ENCODE results near the gene C20orf96.

DNA sequence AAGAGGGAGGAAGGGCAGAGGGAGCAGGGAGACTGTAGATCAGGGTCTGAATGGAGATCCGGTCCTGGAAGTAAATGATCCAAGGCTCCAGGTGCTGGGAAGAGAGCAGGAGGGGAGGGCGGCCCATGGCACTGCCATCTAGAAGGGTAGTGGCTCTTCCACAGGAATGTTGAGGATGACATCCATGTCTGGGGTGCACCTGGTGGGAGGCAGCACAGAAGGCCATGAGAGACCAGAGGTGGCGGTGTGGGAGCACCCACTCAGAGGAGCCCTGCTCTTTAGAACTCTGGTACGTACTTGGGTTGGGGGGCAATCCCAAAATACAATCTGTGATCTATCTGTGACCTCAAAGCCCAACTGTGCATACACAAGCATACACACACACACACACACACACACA is 19.5 kb downstream of the C20orf96 start:
- no peak for TF ChIP-seq CTCF (conservative IDR thresholded peaks at IDR 0.05)
- no peak for TF ChIP-seq ZFX (IDR thresholded peaks at IDR 0.05)

Measured in C4-2B (cell line).